Upper lobe of left lung (tissue), 4 donors: ENCODE measurements around the gene KLHL8.

ENCODE experiments used
- EP300 ChIP-seq, 4 donors: sonication (generic); formaldehyde crosslinking; IDR thresholded peaks; one replicate each; pipeline ENCODE4 v1.5.1; 2017; ENCODE audit warnings: antibody characterized with exemption in 4 of 4, control low read depth in 2 of 4
- POLR2A ChIP-seq, 4 donors: fragments of 450-650 bp; IDR thresholded peaks; one replicate each; pipeline ENCODE4 v1.5.1; 2016 to 2017; ENCODE audit warnings: antibody characterized with exemption in 4 of 4, mild to moderate bottlenecking in 2 of 4
- POLR2AphosphoS5 ChIP-seq, 2 donors: sonication (generic); formaldehyde crosslinking; IDR thresholded peaks; one replicate each; pipeline ENCODE4 v1.5.1; 2017; ENCODE audit warnings: antibody characterized with exemption in 2 of 2
- TF ChIP-seq, protein P1 (sequence below), 6 experiments: fragments of 450-650 bp in 4 of 6; fragments of 200-600 bp in 2 of 6; sonication (generic) in 2 of 6; IDR thresholded peaks; one replicate each; pipeline ENCODE4 v1.5.1; 2016 to 2019; ENCODE audit warnings: antibody characterized with exemption in 6 of 6

DNA sequence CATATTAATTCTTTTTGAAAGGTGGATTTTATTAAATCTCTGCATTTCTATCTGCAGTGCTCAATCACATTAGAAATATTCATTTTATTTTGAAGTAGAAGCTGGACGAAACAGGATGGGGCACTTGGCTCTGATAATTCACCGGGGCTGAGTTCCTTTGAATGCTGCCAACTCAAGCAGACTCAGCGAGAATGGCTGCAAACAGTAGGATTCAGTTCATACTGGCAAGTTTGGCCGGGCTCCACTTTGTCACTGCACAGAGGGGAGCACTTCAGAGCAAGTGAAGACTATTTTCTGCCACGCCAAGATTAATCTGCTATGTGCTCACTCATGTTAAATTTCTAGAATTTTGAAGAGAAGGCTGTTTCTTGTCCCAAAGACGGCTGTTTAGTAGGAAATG lies 30.7 kb upstream of the KLHL8 start:
- TF ChIP-seq, protein P1, sequence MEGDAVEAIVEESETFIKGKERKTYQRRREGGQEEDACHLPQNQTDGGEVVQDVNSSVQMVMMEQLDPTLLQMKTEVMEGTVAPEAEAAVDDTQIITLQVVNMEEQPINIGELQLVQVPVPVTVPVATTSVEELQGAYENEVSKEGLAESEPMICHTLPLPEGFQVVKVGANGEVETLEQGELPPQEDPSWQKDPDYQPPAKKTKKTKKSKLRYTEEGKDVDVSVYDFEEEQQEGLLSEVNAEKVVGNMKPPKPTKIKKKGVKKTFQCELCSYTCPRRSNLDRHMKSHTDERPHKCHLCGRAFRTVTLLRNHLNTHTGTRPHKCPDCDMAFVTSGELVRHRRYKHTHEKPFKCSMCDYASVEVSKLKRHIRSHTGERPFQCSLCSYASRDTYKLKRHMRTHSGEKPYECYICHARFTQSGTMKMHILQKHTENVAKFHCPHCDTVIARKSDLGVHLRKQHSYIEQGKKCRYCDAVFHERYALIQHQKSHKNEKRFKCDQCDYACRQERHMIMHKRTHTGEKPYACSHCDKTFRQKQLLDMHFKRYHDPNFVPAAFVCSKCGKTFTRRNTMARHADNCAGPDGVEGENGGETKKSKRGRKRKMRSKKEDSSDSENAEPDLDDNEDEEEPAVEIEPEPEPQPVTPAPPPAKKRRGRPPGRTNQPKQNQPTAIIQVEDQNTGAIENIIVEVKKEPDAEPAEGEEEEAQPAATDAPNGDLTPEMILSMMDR (IDR thresholded peaks at IDR 0.05), result no peak
- TF ChIP-seq EP300 (IDR thresholded peaks at IDR 0.05) (no peak), POLR2A (IDR thresholded peaks at IDR 0.05) (no peak), POLR2AphosphoS5 (IDR thresholded peaks at IDR 0.05) (no peak)
